Stimulated activated CD4-positive, alpha-beta T cell treated with anti-CD3 and anti-CD28 coated beads, TNF-alpha, amount 100 ng/mL, for 48 hours (primary cell): ENCODE measurements around the gene HNRNPM.
A peak's percentile ranks its signal among the peaks of the same experiment; 100 is the strongest.
"Not testable (repeated sequence)": the region's sequence is repeated elsewhere in the genome, so short reads cannot be mapped to it uniquely, and the experiment has no call there.

ENCODE experiments used
- DNase-seq, 3 donors: peaks; one replicate each; pipeline ENCODE4 v3.0.0-alpha.2; 2020; ENCODE audit warnings: low read depth in 3 of 3

The HNRNPM gene

GRCh38 chr19:8426283-8426682 is 18.5 kb upstream of the HNRNPM start:
- DNase-seq: no peak

- no peak for DNase-seq
Observed at GRCh38 chr19:8429044-8429443, 15.7 kb upstream of the HNRNPM start.

GRCh38 chr19:8429826-8430225 is 14.9 kb upstream of the HNRNPM start:
- DNase-seq: no peak

GRCh38 chr19:8430650-8431049 is 14.1 kb upstream of the HNRNPM start:
- no peak for DNase-seq

- DNase-seq: no peak
Observed at GRCh38 chr19:8438236-8438635, 6.5 kb upstream of the HNRNPM start.

DNA sequence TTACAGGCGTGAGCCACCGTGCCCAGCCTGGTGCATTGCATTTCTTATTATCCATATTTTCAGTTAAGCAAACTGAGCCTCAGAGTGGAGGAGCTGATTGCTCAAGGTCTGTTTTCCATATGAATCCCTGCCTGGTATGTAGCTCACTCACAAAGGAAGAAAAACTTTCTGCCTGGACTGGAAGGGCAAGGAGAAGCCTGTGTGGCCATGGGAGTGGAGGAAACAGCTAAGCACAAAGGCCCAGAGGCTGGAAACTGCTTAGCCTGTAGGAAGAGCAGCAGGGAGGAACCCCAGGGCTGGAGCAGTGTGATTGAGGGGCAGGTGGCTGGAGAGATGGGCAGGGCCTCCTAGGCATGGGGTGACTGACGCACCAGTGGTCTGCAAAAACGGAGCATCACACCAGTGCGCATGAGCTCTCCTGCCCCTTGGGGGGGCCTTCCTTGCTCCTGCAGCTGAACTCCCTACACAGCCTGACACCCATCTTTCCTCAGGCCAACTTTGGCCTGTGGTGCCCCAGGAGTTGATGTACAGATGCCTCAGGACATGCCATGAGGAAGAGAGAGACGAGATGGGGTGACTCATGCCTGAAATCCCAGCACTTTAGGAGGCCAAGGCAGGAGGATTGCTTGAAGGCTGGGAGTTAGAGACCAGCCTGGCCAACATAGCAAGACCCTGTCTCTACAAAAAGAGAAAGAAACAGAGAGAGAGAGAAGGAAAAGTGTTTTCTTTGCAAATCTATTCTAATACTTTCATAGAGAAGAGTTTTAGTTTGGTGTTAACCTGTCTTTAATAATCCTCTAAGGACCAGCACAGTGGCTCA is 2.8 kb upstream of the HNRNPM start:
- DNase-seq: no peak

- DNase-seq: not testable (repeated sequence)
Observed at GRCh38 chr19:8444140-8444676, 567 bp upstream of the HNRNPM start.

DNA sequence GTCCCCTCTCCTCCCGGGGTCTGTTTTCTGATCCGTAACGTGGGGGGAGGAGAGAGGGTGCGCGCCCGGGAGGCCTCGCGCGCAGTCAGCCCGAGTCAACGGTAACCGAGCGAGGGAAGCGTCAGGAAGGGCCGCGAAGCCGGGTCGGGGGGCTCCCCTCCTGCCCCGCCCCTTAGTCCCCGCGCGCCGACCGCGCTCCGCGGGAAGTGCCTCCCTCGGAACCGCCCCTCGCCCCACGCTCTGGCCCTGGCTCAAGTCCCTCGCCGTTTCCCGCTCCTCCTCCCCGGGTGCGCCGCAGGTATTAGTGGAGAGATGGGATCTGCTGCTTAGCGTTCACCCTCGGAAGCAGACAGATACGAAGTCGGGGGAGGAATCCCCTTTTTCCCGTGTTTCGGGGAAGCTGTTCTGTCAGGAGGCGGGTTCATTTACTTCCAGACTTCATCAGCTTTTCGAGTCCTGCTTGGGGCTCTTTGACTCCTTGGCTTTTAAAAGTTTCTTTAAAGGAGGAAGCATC is 770 bp downstream of the HNRNPM start:
- DNase-seq: peak in 1 of 3 donors; percentile 38

- no peak for DNase-seq
Observed at GRCh38 chr19:8446061-8446709, 1.4 kb downstream of the HNRNPM start.

- DNase-seq: no peak
Observed at GRCh38 chr19:8449830-8450229, 5.1 kb downstream of the HNRNPM start.

GRCh38 chr19:8451377-8451776 is 6.6 kb downstream of the HNRNPM start:
- DNase-seq: no peak

DNA sequence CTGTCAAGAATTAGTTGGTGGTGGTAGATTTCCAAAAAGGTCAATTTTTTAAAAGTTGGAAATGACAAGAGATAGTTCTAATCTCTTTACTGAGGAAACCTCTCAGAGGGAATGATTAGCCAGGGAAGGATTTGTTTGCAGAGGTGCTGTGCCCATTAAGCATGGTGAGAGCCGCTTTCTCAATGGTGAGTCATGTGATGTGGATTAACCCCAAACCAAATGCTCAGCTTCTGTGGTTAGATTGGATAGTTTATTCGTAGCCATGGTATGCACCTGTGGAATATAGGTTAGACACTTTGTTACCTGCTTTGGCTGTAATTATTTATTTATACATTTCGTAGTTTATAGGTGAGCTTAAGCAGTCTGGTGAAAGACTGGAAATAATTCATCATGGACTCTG is 7.1 kb downstream of the HNRNPM start:
- no peak for DNase-seq

GRCh38 chr19:8452446-8453123 is 7.8 kb downstream of the HNRNPM start:
- no peak for DNase-seq

DNA sequence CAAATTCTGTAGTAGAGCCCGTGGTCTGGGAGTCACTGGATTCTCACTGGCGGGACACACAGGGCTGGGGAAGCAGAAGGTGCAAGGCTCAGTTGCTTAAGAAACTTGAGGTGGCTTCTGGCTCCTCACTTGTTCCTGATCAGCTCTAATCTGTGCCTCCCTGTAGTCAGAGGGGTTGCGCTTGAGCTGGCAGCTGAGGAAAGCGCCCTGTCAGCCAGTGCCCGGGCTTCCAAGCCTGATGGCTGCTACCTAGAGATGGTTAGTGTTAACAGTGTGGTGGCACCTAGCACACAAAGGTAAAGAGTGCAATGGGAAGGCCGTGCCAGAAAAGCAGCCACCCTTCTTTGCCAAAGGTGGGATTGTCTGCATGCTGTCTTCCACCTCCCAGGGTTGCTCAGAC is 8.8 kb downstream of the HNRNPM start:
- DNase-seq: no peak

GRCh38 chr19:8454218-8454617 is 9.4 kb downstream of the HNRNPM start:
- no peak for DNase-seq

DNA sequence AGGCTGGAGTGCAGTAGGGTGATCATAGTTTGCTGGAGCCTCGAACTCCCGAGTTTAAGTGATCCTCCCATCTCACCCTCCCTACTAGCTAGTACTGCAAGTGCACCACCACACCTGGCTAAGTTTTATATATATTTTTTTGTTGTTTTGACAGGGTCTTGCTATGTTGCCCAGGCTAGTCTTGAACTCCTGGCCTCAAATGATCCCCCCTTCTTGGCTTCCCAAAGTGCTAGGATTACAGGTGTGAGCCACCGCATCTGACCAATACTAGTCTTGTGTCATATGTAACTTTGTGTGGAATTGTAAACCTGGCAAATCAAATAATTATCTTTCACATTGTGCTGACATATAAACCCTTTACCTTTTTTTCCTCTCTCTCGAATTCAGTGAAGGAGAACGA is 10.2 kb downstream of the HNRNPM start:
- DNase-seq: no peak

GRCh38 chr19:8456064-8456463 is 11.3 kb downstream of the HNRNPM start:
- no peak for DNase-seq

DNA sequence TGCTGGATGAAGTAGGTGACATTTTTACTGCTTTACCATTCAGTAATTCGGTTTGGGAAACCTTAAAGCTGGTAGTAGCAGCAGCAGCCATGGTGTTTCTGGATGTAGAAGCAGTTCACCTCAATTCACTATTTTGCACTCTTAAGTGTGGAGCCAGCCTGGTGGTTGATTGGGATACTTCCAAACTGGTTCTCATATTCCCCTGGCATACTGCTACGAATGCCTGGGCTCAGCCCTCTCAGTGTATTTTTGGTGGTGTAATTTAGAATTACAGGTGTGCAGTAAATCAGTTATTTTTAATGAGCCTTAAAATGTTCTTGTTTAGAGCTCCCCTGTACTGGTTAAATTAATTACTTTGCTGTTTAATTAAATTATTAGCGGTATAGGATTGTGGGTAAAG is 12.4 kb downstream of the HNRNPM start:
- DNase-seq: no peak

GRCh38 chr19:8457827-8458226 is 13.1 kb downstream of the HNRNPM start:
- no peak for DNase-seq

DNA sequence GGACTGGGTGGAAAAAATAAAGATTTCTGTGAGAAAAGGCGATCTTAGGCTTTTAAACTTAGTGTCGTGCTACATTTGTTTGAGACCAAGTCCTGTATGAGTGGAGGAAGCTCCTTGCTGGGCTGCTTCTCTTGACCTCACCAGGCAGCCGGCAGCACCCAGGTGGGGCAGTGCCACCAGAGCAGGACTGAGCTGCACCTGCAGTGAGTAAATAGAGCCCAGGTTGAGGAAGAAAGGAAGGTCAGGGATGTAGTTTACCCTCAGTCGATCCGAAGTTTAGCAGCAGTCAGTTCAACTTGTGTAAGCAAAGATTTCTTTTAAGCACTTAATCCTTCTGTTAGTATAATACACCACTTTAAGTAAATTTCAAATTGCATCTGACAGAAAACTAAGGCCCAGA is 13.6 kb downstream of the HNRNPM start:
- no peak for DNase-seq

- DNase-seq: no peak
Observed at GRCh38 chr19:8459095-8459494, 14.3 kb downstream of the HNRNPM start.

GRCh38 chr19:8459520-8460270 is 14.9 kb downstream of the HNRNPM start:
- no peak for DNase-seq
